Upper lobe of left lung (tissue), 6 donors: ENCODE data around the gene GASK1B. TPM values are rescaled to one million over a fixed set of nuclear protein-coding genes. Genes with fewer than 3 reads are reported as not detected.
A peak's percentile ranks its signal among the peaks of the same experiment; 100 is the strongest.

ENCODE experiments used
- ATAC-seq, 2 donors: fragments of 200-7000 bp; cut with Tn5 transposase; one replicate each; pipeline ENCODE4 v1.9.1; 2022; ENCODE audit warnings: mild to moderate bottlenecking in 2 of 2, moderate library complexity in 2 of 2; ENCODE audit not compliant: low FRiP score in 2 of 2
- DNase-seq, 2 donors: peaks; one replicate each; pipeline ENCODE4 v3.0.0-alpha.2; 2019 to 2020
- H3K27ac ChIP-seq, 4 donors: fragments of 200-600 bp; sonication (generic); one replicate each; pipeline ENCODE4 v1.5.1; 2016 to 2019
- H3K27me3 ChIP-seq, 4 donors: fragments of 200-600 bp; sonication (generic); one replicate each; pipeline ENCODE4 v1.5.1; 2017 to 2019
- H3K36me3 ChIP-seq, 4 donors: fragments of 200-600 bp; sonication (generic); one replicate each; pipeline ENCODE4 v1.5.1; 2016 to 2019
- H3K4me1 ChIP-seq, 4 donors: fragments of 200-600 bp; sonication (generic); one replicate each; pipeline ENCODE4 v1.5.1; 2018 to 2019
- H3K4me3 ChIP-seq, 4 donors: fragments of 200-600 bp; sonication (generic); one replicate each; pipeline ENCODE4 v1.5.1; 2017 to 2019; ENCODE audit warnings: mild to moderate bottlenecking in 2 of 4, moderate library complexity in 1 of 4
- H3K9me3 ChIP-seq, 4 donors: fragments of 200-600 bp; sonication (generic); one replicate each; pipeline ENCODE4 v1.5.1; 2018 to 2019
- EP300 ChIP-seq, 4 donors: sonication (generic); formaldehyde crosslinking; IDR thresholded peaks; one replicate each; pipeline ENCODE4 v1.5.1; 2017; ENCODE audit warnings: antibody characterized with exemption in 4 of 4, control low read depth in 2 of 4
- POLR2A ChIP-seq, 4 donors: fragments of 450-650 bp; IDR thresholded peaks; one replicate each; pipeline ENCODE4 v1.5.1; 2016 to 2017; ENCODE audit warnings: antibody characterized with exemption in 4 of 4, mild to moderate bottlenecking in 2 of 4
- POLR2AphosphoS5 ChIP-seq, 2 donors: sonication (generic); formaldehyde crosslinking; IDR thresholded peaks; one replicate each; pipeline ENCODE4 v1.5.1; 2017; ENCODE audit warnings: antibody characterized with exemption in 2 of 2
- WGBS, 2 donors: methylation state at CpG; one replicate each; pipeline ENCODE4 v1.1.5; 2017 to 2018; 5-methylcytosine and 5-hydroxymethylcytosine counted together
- total RNA-seq, 6 donors: library from RNA; depleted of rRNA in 4 of 6; stranded (reverse); fragments of >200 nt in 4 of 6; gene quantifications; one replicate each; pipeline versions ENCODE4 v1.1.0 to v1.2.1, GENCODE V29; 2016 to 2021
- TF ChIP-seq, protein P1 (sequence below), 6 experiments: fragments of 450-650 bp in 4 of 6; fragments of 200-600 bp in 2 of 6; sonication (generic) in 2 of 6; IDR thresholded peaks; one replicate each; pipeline ENCODE4 v1.5.1; 2016 to 2019; ENCODE audit warnings: antibody characterized with exemption in 6 of 6
- donor health status: DM: no; HTN: no; CAD: no; lungs with moderate emphysema.
- donor health status: DM: no; HTN: yes; CAD: no; lungs with severe emphysema.

The GASK1B gene
- total RNA-seq, 6 donors from 2014 or later, result 12.6 to 35.8 (median 27.1) TPM

DNA sequence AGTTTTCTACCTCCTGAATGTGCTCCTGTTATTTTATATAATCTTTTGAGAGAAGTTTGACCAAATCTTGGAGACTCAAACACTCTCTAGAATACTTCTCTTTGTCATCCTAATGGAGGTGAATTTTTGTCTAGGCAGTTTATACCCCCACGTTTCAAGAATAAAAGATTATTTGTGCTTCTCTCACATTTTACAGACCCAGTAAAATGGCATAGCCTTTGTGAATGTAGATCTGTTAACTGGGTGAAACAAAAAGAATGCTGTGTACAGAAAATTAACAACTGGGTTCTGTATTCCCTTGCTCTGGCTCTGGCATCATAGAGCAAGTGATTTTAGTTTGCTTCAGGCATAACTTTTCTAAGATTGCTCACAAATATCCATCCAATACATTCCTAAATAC is 26.1 kb downstream of the GASK1B start:
- ATAC-seq (no peak), DNase-seq (no peak)
- Histone ChIP-seq H3K36me3 (no peaks in the 10 kb centered on the region), H3K27ac (no peak overlapping the region), H3K4me1 (no peaks in the 10 kb centered on the region), H3K9me3 (no peaks in the 10 kb centered on the region), H3K27me3 (no peaks in the 10 kb centered on the region), H3K4me3 (no peak overlapping the region)
- 80 to 94% methylated on average over 1 of the region's 1 CpG for WGBS, 2 donors
- no peak for TF ChIP-seq POLR2A (IDR thresholded peaks at IDR 0.05)
- TF ChIP-seq, protein P1, sequence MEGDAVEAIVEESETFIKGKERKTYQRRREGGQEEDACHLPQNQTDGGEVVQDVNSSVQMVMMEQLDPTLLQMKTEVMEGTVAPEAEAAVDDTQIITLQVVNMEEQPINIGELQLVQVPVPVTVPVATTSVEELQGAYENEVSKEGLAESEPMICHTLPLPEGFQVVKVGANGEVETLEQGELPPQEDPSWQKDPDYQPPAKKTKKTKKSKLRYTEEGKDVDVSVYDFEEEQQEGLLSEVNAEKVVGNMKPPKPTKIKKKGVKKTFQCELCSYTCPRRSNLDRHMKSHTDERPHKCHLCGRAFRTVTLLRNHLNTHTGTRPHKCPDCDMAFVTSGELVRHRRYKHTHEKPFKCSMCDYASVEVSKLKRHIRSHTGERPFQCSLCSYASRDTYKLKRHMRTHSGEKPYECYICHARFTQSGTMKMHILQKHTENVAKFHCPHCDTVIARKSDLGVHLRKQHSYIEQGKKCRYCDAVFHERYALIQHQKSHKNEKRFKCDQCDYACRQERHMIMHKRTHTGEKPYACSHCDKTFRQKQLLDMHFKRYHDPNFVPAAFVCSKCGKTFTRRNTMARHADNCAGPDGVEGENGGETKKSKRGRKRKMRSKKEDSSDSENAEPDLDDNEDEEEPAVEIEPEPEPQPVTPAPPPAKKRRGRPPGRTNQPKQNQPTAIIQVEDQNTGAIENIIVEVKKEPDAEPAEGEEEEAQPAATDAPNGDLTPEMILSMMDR (IDR thresholded peaks at IDR 0.05), result no peak
- TF ChIP-seq EP300 (IDR thresholded peaks at IDR 0.05), result no peak
- no peak for TF ChIP-seq POLR2AphosphoS5 (IDR thresholded peaks at IDR 0.05)

DNA sequence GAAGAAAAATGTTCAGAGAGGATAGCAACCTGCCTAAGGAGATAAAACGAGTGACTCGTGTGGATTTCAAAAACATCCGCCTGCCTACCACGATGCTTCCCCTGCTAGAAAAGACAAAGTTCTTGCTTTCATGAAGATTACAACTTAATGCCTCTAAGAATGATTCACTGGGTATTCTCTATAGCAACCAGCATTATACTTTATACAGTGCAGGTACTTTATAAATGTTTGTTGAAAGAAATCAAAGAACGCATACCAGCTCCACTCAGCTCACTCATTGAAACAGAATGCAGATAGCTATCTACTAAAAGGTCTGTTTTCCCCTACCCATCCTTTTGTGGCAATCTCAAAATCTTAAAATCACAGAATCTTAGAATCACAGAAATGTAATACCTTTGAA is 33.7 kb downstream of the GASK1B start:
- ATAC-seq (no peak), DNase-seq (no peak)
- Histone ChIP-seq H3K4me1 (no peaks in the 10 kb centered on the region), H3K36me3 (no peaks in the 10 kb centered on the region), H3K4me3 (no peak overlapping the region), H3K27me3 (no peaks in the 10 kb centered on the region), H3K27ac (no peak overlapping the region), H3K9me3 (no peaks in the 10 kb centered on the region)
- TF ChIP-seq EP300 (IDR thresholded peaks at IDR 0.05) (no peak), POLR2AphosphoS5 (IDR thresholded peaks at IDR 0.05) (no peak), POLR2A (IDR thresholded peaks at IDR 0.05) (no peak)
- TF ChIP-seq, protein P1 (IDR thresholded peaks at IDR 0.05), result no peak
- 85 to 86% methylated on average over 5 of the region's 5 CpGs for WGBS, 2 donors

DNA sequence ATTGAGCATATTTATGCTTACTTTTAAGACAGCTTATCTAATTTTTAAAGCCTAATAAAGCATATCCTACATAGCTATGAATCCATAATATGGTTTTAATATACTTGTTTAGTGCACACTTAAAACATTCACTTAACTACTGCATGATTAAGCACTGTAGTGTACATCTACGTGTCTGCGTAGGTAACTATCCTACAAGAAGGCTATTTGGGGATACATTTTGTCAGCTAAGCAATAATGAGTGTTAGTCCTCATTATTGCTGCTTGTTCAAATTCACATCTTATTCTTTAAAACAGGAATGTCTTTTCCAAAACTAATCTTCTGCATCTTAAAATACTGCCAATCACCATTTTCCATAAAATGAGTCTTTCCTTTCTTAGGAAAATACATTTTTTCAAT is 38.6 kb downstream of the GASK1B start:
- TF ChIP-seq EP300 (IDR thresholded peaks at IDR 0.05) (no peak), POLR2AphosphoS5 (IDR thresholded peaks at IDR 0.05) (no peak), POLR2A (IDR thresholded peaks at IDR 0.05) (no peak)
- TF ChIP-seq, protein P1 (IDR thresholded peaks at IDR 0.05), result no peak
- Histone ChIP-seq H3K4me3 (no peak overlapping the region), H3K9me3 (no peaks in the 10 kb centered on the region), H3K4me1 (no peaks in the 10 kb centered on the region), H3K27me3 (no peaks in the 10 kb centered on the region), H3K36me3 (peaks cover 0 to 4% (median 0%) of the 10 kb centered on the region in 4 donors), H3K27ac (no peak overlapping the region)
- ATAC-seq (no peak), DNase-seq (no peak)
- WGBS, 2 donors, result 47 to 52% methylated on average over 2 of the region's 2 CpGs

GRCh38 chr4:158133551-158133950 is 39.3 kb downstream of the GASK1B start:
- H3K36me3 ChIP-seq, result peaks cover 0 to 4% (median 0%) of the 10 kb centered on the region in 4 donors
- H3K27me3 ChIP-seq, result no peaks in the 10 kb centered on the region
- DNase-seq (no peak), ATAC-seq (no peak)
- 70 to 71% methylated on average over 4 of the region's 4 CpGs for WGBS, 2 donors
- TF ChIP-seq POLR2A (IDR thresholded peaks at IDR 0.05) (no peak), POLR2AphosphoS5 (IDR thresholded peaks at IDR 0.05) (no peak), EP300 (IDR thresholded peaks at IDR 0.05) (no peak)
- TF ChIP-seq, protein P1 (IDR thresholded peaks at IDR 0.05), result no peak
- H3K27ac ChIP-seq, result no peak overlapping the region
- no peaks in the 10 kb centered on the region for H3K9me3 ChIP-seq
- no peaks in the 10 kb centered on the region for H3K4me1 ChIP-seq
- H3K4me3 ChIP-seq, result no peak overlapping the region

GRCh38 chr4:158131027-158131426 is 41.8 kb downstream of the GASK1B start:
- WGBS, 2 donors, result 21 to 42% methylated on average over 1 of the region's 1 CpG
- H3K27me3 ChIP-seq, result no peaks in the 10 kb centered on the region
- H3K36me3 ChIP-seq, result peaks cover 0 to 4% (median 0%) of the 10 kb centered on the region in 4 donors
- ATAC-seq (peak in 1 of 2 donors; percentile 94), DNase-seq (no peak)
- H3K4me3 ChIP-seq, result no peak overlapping the region
- H3K9me3 ChIP-seq, result no peaks in the 10 kb centered on the region
- TF ChIP-seq POLR2AphosphoS5 (IDR thresholded peaks at IDR 0.05), result no peak
- TF ChIP-seq, protein P1 (IDR thresholded peaks at IDR 0.05), result no peak
- no peaks in the 10 kb centered on the region for H3K4me1 ChIP-seq
- no peak overlapping the region for H3K27ac ChIP-seq
